Daoy (cell line): ENCODE results near the gene ANXA2. TPM values are rescaled to one million over a fixed set of nuclear protein-coding genes. Genes with fewer than 3 reads are reported as not detected.

Experiments
- DNase-seq: peaks from one replicate; pipeline ENCODE4 v3.0.0-alpha.2; 2015; ENCODE audit warnings: low read depth
- total RNA-seq: library from RNA; depleted of rRNA; stranded (reverse); fragments of >200 nt; shearing (Covaris generic); gene quantifications from 2 replicates; pipeline ENCODE4 v1.2.3, GENCODE V29; 2014

ANXA2 gene
- total RNA-seq, 1 experiment from 2014 or later, result 2,152 TPM

- DNase-seq, result no peak
Measured at GRCh38 chr15:60389261-60390077, 8.3 kb downstream of the ANXA2 start.

- DNase-seq, result no peak
Measured at GRCh38 chr15:60387321-60387720, 10.5 kb downstream of the ANXA2 start.

- no peak for DNase-seq
Measured at GRCh38 chr15:60386615-60387014, 11.2 kb downstream of the ANXA2 start.

GRCh38 chr15:60385620-60386552 is 11.9 kb downstream of the ANXA2 start:
- DNase-seq, result no peak

- DNase-seq, result peak; percentile 0
Measured at GRCh38 chr15:60384526-60385126, 13.2 kb downstream of the ANXA2 start.

- DNase-seq, result peak; percentile 8
Measured at GRCh38 chr15:60384053-60384452, 13.7 kb downstream of the ANXA2 start.

GRCh38 chr15:60382773-60383674 is 14.8 kb downstream of the ANXA2 start:
- no peak for DNase-seq

- DNase-seq, result no peak
Measured at GRCh38 chr15:60381148-60381788, 16.5 kb downstream of the ANXA2 start.

GRCh38 chr15:60379525-60380274 is 18.1 kb downstream of the ANXA2 start:
- peak; percentile 84 for DNase-seq

GRCh38 chr15:60379185-60379524 is 18.6 kb downstream of the ANXA2 start:
- DNase-seq, result no peak

GRCh38 chr15:60376677-60377095 is 21.1 kb downstream of the ANXA2 start:
- DNase-seq, result peak; percentile 42

- DNase-seq, result peak; percentile 9
Measured at GRCh38 chr15:60375306-60375705, 22.5 kb downstream of the ANXA2 start.

- DNase-seq, result peak; percentile 99
Measured at GRCh38 chr15:60374628-60375081, 23.1 kb downstream of the ANXA2 start.

GRCh38 chr15:60374209-60374608 is 23.6 kb downstream of the ANXA2 start:
- no peak for DNase-seq

- DNase-seq, result peak; percentile 17
Measured at GRCh38 chr15:60373745-60374144, 24.0 kb downstream of the ANXA2 start.

GRCh38 chr15:60373327-60373726 is 24.5 kb downstream of the ANXA2 start:
- DNase-seq, result peak; percentile 7

- no peak for DNase-seq
Measured at GRCh38 chr15:60372756-60373155, 25.0 kb downstream of the ANXA2 start.

GRCh38 chr15:60372227-60372626 is 25.6 kb downstream of the ANXA2 start:
- DNase-seq, result peak; percentile 26

- peak; percentile 99 for DNase-seq
Measured at GRCh38 chr15:60371175-60372051, 26.4 kb downstream of the ANXA2 start.
